ENCODE results near the gene HSD17B2.

GRCh38 chr16:82124651-82125050 is 89.6 kb downstream of the HSD17B2 start:
- TF ChIP-seq RAD21 (IDR thresholded peaks at IDR 0.05), result no peak
- no peak for TF ChIP-seq MAX (IDR thresholded peaks at IDR 0.05)
- no peak for TF ChIP-seq CTCF (IDR thresholded peaks at IDR 0.05; ENCODE audit: low read depth, low read length, missing input control)
